Ovary (tissue), 9 donors: ENCODE results near the gene REST. TPM values are rescaled to one million over a fixed set of nuclear protein-coding genes. Genes with fewer than 3 reads are reported as not detected.

Experiments used
- DNase-seq, 5 donors: peaks; one replicate each; pipeline ENCODE4 v3.0.0-alpha.2; 2019 to 2020
- H3K27ac ChIP-seq, 2 donors: fragments of 200-600 bp; one replicate each; pipeline versions ENCODE4 v1.5.1 to v1.8.0; 2019 to 2022
- H3K27me3 ChIP-seq: fragments of 200-600 bp; one replicate; pipeline ENCODE4 v1.8.0; 2022
- H3K36me3 ChIP-seq: fragments of 200-600 bp; sonication (generic); one replicate; pipeline ENCODE4 v1.5.1; 2019
- H3K4me1 ChIP-seq: one replicate; pipeline ENCODE4 v1.8.1; 2013; ENCODE audit warnings: mild to moderate bottlenecking, moderate library complexity; ENCODE audit not compliant: insufficient read depth
- H3K4me3 ChIP-seq: fragments of 200-600 bp; sonication (generic); one replicate; pipeline ENCODE4 v1.5.1; 2017
- H3K9me3 ChIP-seq, 2 donors: fragments of 200-600 bp in 1 of 2; sonication (generic) in 1 of 2; one replicate each; pipeline versions ENCODE4 v1.5.1 to v1.8.1; 2013 to 2019; ENCODE audit warnings: mild to moderate bottlenecking in 1 of 2, moderate library complexity in 1 of 2
- EP300 ChIP-seq: sonication (generic); formaldehyde crosslinking; IDR thresholded peaks from one replicate; pipeline ENCODE4 v1.6.1; 2017; ENCODE audit warnings: antibody characterized with exemption
- POLR2A ChIP-seq: fragments of 450-650 bp; IDR thresholded peaks from one replicate; pipeline ENCODE4 v1.6.1; 2017; ENCODE audit warnings: antibody characterized with exemption, mild to moderate bottlenecking, moderate library complexity
- WGBS, 3 donors: extraction: QIAGEN DNeasy Blood & Tissue Kit in 1 of 3; methylation state at CpG; one replicate each; pipeline versions ENCODE4 v1.1.5 to v1.1.7; 2013 to 2017; 5-methylcytosine and 5-hydroxymethylcytosine counted together
- intact Hi-C, 4 donors: fragments of 100-400 bp; cut with DNase I; formaldehyde crosslinking; loops; one replicate each; pipeline versions ENCODE4 v1.11.0 to v1.15.1; 2022 to 2023
- polyA plus RNA-seq, 2 donors: library from polyadenylated mRNA; stranded (reverse); fragments of 200-250 nt in 1 of 2; fragments of 350-450 nt in 1 of 2; fragmentation: Illumina TruSeq in 1 of 2; extraction: RNeasy Lipid Tissue Mini Kit (QIAGEN cat#74804) in 1 of 2; gene quantifications; one replicate each; pipeline ENCODE4 v1.2.3, GENCODE V29; 2013 to 2014
- total RNA-seq, 7 donors: library from RNA; depleted of rRNA in 2 of 7; stranded (reverse); fragments of >200 nt in 2 of 7; fragmentation: NEBNext Ultra II Directional in 3 of 7; extraction: Animal tissue kit (Norgen Biotek cat#: 25700) in 3 of 7; gene quantifications; one replicate each; pipeline versions ENCODE4 v1.1.0 to v1.2.4, GENCODE V29; 2016 to 2023
- TF ChIP-seq, protein P1 (sequence below), 3 donors: fragments of 450-650 bp in 2 of 3; fragments of 200-600 bp in 1 of 3; IDR thresholded peaks; one replicate each; pipeline versions ENCODE4 v1.5.1 to v1.8.0; 2016 to 2022; ENCODE audit warnings: antibody characterized with exemption in 3 of 3, mild to moderate bottlenecking in 1 of 3
- donor health status: DM: no; HTN: no; CAD: no; lungs with moderate emphysema.
- donor health status: DM: no; HTN: no; CAD: no.
- donor health status: Bipolar disorder and iron deficiency.
- donor health status: DM: yes; HTN: yes; CAD: no.
- donor health status: DM: no; HTN: no; CAD: no.
- donor health status: DM: yes; HTN: yes; CAD: no.

The REST gene
- total and polyA plus RNA-seq, 9 donors, result 8.2 to 43.7 (median 31.5) TPM

DNA sequence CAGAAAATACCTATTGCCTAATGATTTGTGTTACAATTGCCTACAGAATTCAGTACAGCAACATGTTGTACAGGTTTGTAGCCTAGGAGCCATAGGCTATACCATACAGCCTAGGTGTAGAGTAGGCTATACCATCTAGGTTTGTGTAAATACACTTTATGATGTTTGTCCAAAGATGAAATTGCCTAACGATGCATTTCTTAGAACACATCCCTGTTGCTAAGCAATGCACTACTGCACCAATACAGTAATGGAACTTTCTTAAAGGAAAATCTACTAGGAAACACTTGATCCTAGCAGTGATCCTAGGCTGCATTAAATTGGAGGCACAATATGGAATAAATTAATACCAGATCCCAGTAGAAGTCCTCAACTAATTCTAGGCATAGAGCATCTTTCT, 51.4 kb downstream of the REST start:
- Histone ChIP-seq H3K4me3 (no peak overlapping the region), H3K27ac (no peak overlapping the region), H3K4me1 (peaks cover 1% of the 10 kb centered on the region), H3K9me3 (no peaks in the 10 kb centered on the region), H3K36me3 (no peaks in the 10 kb centered on the region), H3K27me3 (no peaks in the 10 kb centered on the region)
- 42 to 57% (median 47%) methylated on average over 1 of the region's 1 CpG for WGBS, 3 donors
- TF ChIP-seq EP300 (no peak), POLR2A (no peak)
- TF ChIP-seq, protein P1, sequence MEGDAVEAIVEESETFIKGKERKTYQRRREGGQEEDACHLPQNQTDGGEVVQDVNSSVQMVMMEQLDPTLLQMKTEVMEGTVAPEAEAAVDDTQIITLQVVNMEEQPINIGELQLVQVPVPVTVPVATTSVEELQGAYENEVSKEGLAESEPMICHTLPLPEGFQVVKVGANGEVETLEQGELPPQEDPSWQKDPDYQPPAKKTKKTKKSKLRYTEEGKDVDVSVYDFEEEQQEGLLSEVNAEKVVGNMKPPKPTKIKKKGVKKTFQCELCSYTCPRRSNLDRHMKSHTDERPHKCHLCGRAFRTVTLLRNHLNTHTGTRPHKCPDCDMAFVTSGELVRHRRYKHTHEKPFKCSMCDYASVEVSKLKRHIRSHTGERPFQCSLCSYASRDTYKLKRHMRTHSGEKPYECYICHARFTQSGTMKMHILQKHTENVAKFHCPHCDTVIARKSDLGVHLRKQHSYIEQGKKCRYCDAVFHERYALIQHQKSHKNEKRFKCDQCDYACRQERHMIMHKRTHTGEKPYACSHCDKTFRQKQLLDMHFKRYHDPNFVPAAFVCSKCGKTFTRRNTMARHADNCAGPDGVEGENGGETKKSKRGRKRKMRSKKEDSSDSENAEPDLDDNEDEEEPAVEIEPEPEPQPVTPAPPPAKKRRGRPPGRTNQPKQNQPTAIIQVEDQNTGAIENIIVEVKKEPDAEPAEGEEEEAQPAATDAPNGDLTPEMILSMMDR (IDR thresholded peaks at IDR 0.05), result no peak
- DNase-seq, result no peak
- intact Hi-C loops, result no loop called here

GRCh38 chr4:56961107-56961500, 53.4 kb downstream of the REST start:
- no peaks in the 10 kb centered on the region for H3K36me3 ChIP-seq
- TF ChIP-seq POLR2A (no peak), EP300 (no peak)
- TF ChIP-seq, protein P1 (IDR thresholded peaks at IDR 0.05), result no peak
- intact Hi-C loops, result no loop called here
- no peaks in the 10 kb centered on the region for H3K27me3 ChIP-seq
- no peak overlapping the region for H3K27ac ChIP-seq
- peaks cover 1% of the 10 kb centered on the region for H3K4me1 ChIP-seq
- no peaks in the 10 kb centered on the region for H3K9me3 ChIP-seq
- DNase-seq, result no peak
- 95 to 100% (median 97%) methylated on average over 2 of the region's 2 CpGs for WGBS, 3 donors
- no peak overlapping the region for H3K4me3 ChIP-seq

DNA sequence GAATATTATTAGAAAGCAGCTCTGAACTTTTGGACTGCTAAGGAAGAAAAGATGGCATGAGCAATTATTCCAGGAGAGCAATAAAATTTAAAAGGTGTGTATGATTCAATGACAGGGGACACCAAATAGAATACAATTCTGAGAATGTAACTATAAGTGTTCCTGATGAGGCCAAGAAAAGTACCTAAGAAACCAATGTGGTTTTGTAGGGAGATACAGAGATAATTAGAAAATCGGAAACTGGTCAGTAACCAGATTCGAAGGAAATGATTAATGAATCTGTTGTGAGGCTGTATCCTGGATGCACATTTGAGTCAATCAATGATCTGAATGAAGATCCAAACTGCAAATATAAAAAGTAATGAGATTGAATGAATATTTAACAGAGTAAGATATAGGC, 63.7 kb downstream of the REST start:
- Histone ChIP-seq H3K4me1 (peaks cover 7% of the 10 kb centered on the region), H3K27me3 (no peaks in the 10 kb centered on the region), H3K27ac (no peak overlapping the region), H3K9me3 (no peaks in the 10 kb centered on the region), H3K36me3 (no peaks in the 10 kb centered on the region), H3K4me3 (no peak overlapping the region)
- WGBS, 3 donors, result 91 to 99% (median 94%) methylated on average over 2 of the region's 2 CpGs
- intact Hi-C loops, result no loop called here
- TF ChIP-seq EP300, result no peak
- TF ChIP-seq POLR2A, result no peak
- TF ChIP-seq, protein P1 (IDR thresholded peaks at IDR 0.05), result no peak
- DNase-seq, result no peak

DNA sequence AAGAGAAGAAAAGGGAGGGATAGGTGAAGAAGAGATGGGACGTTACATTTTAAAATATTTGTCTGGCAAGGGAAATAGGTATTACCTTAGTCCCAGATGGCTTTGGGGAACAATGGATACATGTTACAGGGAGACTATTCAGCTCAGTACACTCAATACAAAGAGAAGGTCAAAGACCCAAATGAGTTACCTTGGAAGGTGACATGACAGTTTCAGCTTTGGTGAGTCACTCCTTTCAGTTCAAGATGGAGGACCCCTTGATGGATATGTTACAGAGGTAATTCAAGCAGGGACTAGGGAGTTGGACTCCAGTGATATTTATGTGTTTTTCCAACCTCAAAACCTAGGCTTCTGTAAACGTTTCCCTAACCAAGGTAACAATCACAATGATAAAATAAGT, 64.7 kb downstream of the REST start:
- H3K4me1 ChIP-seq, result peaks cover 9% of the 10 kb centered on the region
- H3K9me3 ChIP-seq, result no peaks in the 10 kb centered on the region
- TF ChIP-seq, protein P1 (IDR thresholded peaks at IDR 0.05), result no peak
- TF ChIP-seq POLR2A, result no peak
- no peak for TF ChIP-seq EP300
- no peak for DNase-seq
- intact Hi-C loops, result no loop called here
- H3K4me3 ChIP-seq, result no peak overlapping the region
- H3K36me3 ChIP-seq, result no peaks in the 10 kb centered on the region
- 82 to 89% (median 83%) methylated on average over 2 of the region's 2 CpGs for WGBS, 3 donors
- no peak overlapping the region for H3K27ac ChIP-seq
- no peaks in the 10 kb centered on the region for H3K27me3 ChIP-seq

DNA sequence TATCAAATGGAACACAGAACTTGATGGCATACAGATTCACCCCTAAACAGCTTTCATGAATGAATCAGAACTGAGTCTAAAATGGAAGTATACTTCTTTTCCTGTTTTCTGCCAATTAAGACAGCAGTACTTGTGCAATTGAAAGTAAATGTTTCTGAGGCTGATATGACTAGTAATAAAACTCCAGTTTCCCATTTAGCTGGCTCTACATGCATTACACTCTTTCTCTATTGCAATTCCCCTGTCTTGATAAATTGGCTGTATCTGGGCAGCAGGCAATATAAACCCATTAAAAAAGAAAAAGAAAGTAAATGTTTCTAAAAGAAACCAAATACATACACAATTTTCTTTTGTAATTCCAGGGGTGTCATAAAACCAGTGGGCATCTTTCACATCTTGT, 65.1 kb downstream of the REST start:
- Histone ChIP-seq H3K27me3 (no peaks in the 10 kb centered on the region), H3K27ac (no peak overlapping the region), H3K4me3 (no peak overlapping the region), H3K36me3 (no peaks in the 10 kb centered on the region), H3K4me1 (peaks cover 9% of the 10 kb centered on the region), H3K9me3 (no peaks in the 10 kb centered on the region)
- no peak for DNase-seq
- intact Hi-C loops, result no loop called here
- TF ChIP-seq POLR2A (no peak), EP300 (no peak)
- TF ChIP-seq, protein P1 (IDR thresholded peaks at IDR 0.05), result no peak
